ENCODE data around the gene ARHGAP15. TPM values are rescaled to one million over a fixed set of nuclear protein-coding genes. Genes with fewer than 3 reads are reported as not detected.

The ARHGAP15 gene
- total RNA-seq, 2 donors from 2014 or later, result 2.6 to 6.9 TPM

GRCh38 chr2:143146366-143146765 lies 17.1 kb downstream of the ARHGAP15 start:
- Histone ChIP-seq H3K27me3 (no peaks in the 10 kb centered on the region), H3K36me3 (no peaks in the 10 kb centered on the region), H3K9me3 (no peaks in the 10 kb centered on the region), H3K4me3 (no peak overlapping the region), H3K4me1 (no peaks in the 10 kb centered on the region), H3K27ac (no peak overlapping the region)
- DNase-seq (ENCODE audit: low spot score), result no peak
- TF ChIP-seq CTCF (IDR thresholded peaks at IDR 0.05), result no peak

- no peak for TF ChIP-seq CTCF (IDR thresholded peaks at IDR 0.05)
- no peaks in the 10 kb centered on the region for H3K36me3 ChIP-seq
- H3K27ac ChIP-seq, result no peak overlapping the region
- H3K27me3 ChIP-seq, result no peaks in the 10 kb centered on the region
- no peaks in the 10 kb centered on the region for H3K4me1 ChIP-seq
- no peak overlapping the region for H3K4me3 ChIP-seq
- no peak for DNase-seq (ENCODE audit: low spot score)
- no peaks in the 10 kb centered on the region for H3K9me3 ChIP-seq
Observed at GRCh38 chr2:143146815-143147530, 17.8 kb downstream of the ARHGAP15 start.

- no peak for TF ChIP-seq CTCF (IDR thresholded peaks at IDR 0.05)
- H3K9me3 ChIP-seq, result no peaks in the 10 kb centered on the region
Observed at GRCh38 chr2:143148011-143148410, 18.8 kb downstream of the ARHGAP15 start.

GRCh38 chr2:143148757-143149156 lies 19.5 kb downstream of the ARHGAP15 start:
- H3K9me3 ChIP-seq, result no peaks in the 10 kb centered on the region
- DNase-seq (ENCODE audit: low spot score), result no peak
- H3K4me1 ChIP-seq, result no peaks in the 10 kb centered on the region
- H3K36me3 ChIP-seq, result no peaks in the 10 kb centered on the region
- no peak overlapping the region for H3K4me3 ChIP-seq
- H3K27me3 ChIP-seq, result no peaks in the 10 kb centered on the region
- TF ChIP-seq CTCF (IDR thresholded peaks at IDR 0.05), result no peak
- H3K27ac ChIP-seq, result no peak overlapping the region

More at GRCh38 chr2:143148011-143148410, 18.8 kb downstream of the ARHGAP15 start:
- no peaks in the 10 kb centered on the region for H3K36me3 ChIP-seq
- H3K4me3 ChIP-seq, result no peak overlapping the region
- H3K27me3 ChIP-seq, result no peaks in the 10 kb centered on the region
- DNase-seq (ENCODE audit: low spot score), result no peak
- H3K4me1 ChIP-seq, result no peaks in the 10 kb centered on the region
- H3K27ac ChIP-seq, result no peak overlapping the region

GRCh38 chr2:143150287-143150686 lies 21.1 kb downstream of the ARHGAP15 start:
- no peaks in the 10 kb centered on the region for H3K36me3 ChIP-seq
- H3K27ac ChIP-seq, result no peak overlapping the region
- DNase-seq (ENCODE audit: low spot score), result no peak
- no peak overlapping the region for H3K4me3 ChIP-seq
- no peaks in the 10 kb centered on the region for H3K27me3 ChIP-seq
- H3K9me3 ChIP-seq, result no peaks in the 10 kb centered on the region
- TF ChIP-seq CTCF (IDR thresholded peaks at IDR 0.05), result no peak
- H3K4me1 ChIP-seq, result no peaks in the 10 kb centered on the region

Data from right atrium auricular region (tissue), 2 donors.